Hematopoietic multipotent progenitor cell treated with erythropoietin and hydrocortisone succinate and interleukin-3 and kit ligand, for 15 days (in vitro differentiated cells): Measurements from ENCODE around the gene PLCB2.

Experiments
- DNase-seq: peaks from one replicate; pipeline ENCODE4 v3.0.0-alpha.2; 2015; ENCODE audit warnings: low spot score

The PLCB2 gene

DNA sequence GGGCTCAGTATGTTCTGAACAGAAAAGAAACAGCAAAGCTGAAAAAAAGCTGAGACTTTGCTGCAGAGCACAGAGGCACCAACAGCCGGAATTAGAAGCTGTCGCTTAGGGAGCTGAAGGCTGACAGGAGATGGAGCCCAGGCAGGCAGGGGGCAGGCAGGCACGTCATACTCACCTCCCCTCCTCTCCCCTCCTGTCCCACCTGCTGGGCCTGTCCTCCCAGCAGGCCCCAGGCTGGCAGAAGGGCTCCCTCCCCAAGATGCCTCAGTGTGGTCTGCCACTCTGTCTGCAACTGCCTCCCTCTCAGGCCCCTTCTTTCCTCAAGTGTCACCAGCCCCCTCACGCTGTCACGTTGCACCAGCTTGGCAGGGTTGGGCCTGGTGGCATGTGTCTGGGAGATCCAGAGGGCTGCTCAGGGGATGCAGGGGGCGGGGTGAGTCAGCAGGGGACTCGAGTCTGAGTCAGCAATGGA lies 21.6 kb downstream of the PLCB2 start:
- DNase-seq = no peak

DNA sequence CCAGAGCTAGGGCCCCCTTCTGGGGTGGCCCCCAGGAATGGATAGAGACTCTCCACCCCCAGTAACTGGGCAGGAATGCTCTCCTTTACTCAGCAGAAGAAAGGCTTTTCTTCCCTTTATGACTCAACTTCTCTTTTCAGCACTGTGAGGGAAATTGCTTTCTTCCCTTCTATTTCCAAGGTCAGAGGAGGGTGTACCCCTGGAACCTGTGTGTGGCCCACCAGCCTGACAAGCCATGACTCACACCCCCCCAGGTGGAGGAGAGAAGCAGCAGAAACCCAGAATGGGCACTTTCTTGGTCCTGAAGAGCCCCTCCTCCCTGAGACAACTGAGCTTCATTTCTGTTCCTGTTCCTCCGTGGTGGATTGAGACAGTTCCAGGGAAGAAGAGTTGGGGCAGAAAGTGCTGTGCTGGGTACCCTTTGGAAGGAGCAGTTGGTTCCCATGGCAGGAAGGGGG lies 22.2 kb downstream of the PLCB2 start:
- DNase-seq = no peak

- DNase-seq = no peak
Measured at GRCh38 chr15:40285151-40285550, 22.6 kb downstream of the PLCB2 start.

DNA sequence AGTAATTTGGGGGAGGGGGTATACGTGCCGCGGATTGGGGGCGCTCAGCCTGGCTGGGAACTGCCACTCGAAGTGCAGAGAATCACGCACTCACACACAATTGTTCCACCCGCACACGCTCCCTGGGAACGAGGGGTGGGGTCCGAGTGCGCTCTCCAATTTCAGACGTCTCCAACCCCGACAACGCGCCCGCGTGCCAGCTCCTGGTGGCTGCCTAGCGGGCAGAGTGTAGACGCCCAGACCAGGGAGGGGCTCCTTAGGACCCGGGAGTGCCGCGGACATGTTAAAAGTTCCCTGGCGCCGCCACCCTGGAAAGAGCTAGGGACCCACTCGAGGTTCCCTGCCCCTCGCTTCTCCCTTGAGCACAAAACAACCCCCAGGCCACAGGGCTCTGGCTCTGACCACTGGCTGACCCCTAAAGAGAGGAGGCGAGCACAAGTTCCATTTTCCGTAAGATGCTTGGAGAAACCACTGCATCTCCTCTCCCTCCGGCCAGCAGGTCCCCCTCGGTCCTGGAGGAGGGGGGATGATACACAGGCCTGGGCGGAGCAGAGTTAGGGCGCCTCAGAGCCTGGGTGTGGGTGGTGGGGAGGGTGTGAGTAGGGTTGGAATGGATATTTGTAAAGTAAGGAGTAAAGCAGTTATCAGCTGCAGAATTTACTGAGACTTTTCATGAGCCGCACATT lies 24.0 kb downstream of the PLCB2 start:
- DNase-seq = no peak

DNA sequence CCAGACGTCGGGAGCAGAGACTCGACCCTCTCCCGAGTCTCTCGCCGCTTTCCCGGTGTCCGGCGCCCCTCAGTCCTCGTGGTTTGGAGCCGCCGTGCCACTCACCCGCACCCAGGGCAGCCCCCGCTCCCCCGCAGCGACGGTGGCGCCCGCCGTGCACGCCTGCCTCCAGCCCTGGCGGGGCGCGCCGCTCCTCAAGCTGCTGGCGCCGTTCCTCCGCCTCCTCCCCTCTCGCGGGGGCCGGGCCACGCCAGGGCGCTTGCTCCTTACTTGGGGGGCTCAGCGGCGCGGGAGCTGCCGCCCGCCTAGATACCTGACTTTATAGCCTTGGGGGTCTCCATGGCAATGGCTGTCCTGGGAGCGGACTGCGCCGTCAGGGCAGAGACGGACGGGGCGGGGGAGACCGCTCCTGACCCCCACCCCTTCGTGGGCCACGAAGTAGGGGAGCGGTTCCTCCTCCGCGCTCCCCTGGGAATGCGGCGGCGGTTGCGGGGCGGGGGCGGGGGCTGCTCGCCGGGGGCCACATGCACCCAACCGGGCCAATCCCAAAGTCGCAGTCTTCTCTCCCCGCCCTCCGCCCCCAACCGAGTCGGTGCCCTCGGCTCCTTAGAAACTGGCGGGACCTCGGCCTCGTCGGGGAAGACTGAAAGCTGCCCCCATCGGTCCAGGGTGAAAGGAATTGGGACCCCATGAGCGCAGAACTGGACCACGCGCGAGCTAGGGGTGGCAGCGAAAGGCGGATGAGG lies 24.7 kb downstream of the PLCB2 start, which contains the start of gene ANKRD63:
TSS of gene ANKRD63 (minus strand) at position 196 of the 746 bp plus-strand sequence. CDS start 478 bp downstream, outside the sequence.
- DNase-seq = no peak

- DNase-seq = no peak
Measured at GRCh38 chr15:40282147-40282868, 25.4 kb downstream of the PLCB2 start.

- DNase-seq = no peak
Measured at GRCh38 chr15:40281801-40282146, 26.0 kb downstream of the PLCB2 start.

DNA sequence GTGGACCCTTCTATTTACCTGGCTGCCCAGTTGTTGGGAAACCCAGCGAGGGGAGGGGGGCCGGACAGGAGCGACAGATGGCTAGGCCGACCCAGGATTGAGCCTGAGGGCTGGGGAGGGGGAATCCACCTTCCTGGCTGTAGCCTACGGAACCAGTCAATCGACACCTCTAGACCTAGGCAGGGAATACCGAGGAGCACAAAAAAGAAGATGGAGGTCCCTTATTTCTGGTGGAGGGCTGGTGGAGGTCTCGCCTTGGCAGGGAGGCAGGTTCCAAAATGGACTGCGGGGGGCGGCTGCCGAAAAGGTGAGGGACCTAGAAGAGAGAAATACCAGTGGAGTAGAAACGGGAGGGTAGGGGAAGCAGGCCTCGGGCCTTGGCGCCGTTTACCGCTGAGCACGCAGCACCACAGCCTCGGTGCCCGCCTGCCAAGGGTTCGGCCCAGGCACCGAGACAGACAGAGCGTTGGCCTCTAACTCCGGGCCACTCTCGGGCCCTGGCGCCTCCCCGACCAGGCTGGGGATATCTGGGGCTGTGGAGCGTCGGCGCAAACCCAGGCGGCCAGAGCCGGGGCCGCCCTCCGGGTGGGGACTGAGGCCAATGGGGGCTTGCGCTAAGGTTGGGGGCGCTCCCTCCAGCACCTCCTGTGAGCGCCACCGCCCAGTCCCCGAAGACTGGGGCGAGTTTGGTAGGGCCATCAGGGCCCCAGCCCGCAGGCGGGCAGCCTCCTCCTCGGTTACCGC lies 26.5 kb downstream of the PLCB2 start:
- DNase-seq = no peak

DNA sequence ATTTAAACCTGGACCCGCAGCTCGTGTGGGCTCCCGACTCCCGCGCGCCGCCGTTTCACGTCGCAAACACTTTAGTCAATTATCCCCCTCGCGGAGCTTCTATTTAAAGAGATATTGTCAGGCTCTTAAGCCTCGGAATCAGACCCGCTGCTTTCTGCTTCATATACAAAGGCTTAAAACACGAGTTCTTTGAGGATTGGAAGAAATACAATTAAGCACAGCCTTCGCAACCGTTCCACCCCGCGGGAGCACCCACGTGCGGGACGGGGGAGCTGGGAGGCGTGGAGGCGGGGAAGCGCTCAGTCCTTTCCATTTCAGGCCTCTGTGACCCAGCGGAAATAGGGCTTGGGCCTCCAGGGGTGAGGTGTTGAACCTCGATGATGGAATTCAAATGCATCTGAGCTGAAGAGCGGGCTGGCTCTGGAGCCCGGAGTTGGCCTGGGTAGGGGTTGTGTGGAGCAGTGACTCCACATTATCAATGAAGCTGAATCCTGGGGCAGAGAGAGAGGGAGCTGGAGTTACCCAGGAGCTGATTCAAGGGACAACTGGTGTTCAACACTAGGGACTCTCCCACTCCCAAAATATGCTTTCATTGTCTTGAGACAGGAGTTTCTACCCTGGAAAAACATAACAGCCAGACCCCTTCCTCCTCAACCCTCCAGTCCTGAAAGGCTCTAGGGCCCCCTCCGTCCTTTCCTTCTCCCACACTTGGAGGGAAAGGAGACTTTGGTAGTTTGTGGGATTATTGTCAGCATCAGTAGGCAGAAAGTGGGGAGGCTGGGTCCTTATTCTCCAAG lies 27.3 kb downstream of the PLCB2 start:
- DNase-seq = no peak

- DNase-seq = peak; percentile 73
Measured at GRCh38 chr15:40279437-40280141, 28.1 kb downstream of the PLCB2 start.

DNA sequence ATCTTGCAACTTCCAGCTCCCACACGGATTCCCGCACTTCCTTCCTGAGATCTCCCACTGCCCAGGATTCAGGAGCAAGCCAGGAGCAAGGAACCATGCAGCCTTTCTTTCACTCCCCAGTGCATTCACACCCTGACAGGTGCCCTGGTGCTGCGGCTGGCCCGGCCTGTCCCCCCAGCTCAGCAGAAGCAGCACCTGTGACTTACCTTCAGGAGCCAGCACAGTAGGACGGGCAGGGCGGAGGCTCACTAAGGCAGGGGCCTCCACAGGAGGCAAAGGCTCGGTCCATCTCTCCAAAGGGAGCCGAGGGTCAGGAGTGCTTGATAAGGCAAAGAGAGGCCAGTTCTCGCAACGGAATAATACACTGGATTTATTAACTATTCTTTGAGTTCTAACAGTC lies 29.7 kb downstream of the PLCB2 start:
- DNase-seq = no peak

- DNase-seq = no peak
Measured at GRCh38 chr15:40277471-40277870, 30.3 kb downstream of the PLCB2 start.

- no peak for DNase-seq
Measured at GRCh38 chr15:40276927-40277326, 30.8 kb downstream of the PLCB2 start.

DNA sequence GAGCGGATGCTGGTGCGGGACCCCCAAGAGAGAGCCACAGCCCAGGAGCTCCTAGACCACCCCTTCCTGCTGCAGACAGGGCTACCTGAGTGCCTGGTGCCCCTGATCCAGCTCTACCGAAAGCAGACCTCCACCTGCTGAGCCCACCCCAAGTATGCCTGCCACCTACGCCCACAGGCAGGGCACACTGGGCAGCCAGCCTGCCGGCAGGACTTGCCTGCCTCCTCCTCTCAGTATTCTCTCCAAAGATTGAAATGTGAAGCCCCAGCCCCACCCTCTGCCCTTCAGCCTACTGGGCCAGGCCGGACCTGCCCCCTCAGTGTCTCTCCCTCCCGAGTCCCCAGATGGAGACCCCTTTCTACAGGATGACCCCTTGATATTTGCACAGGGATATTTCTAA lies 31.8 kb downstream of the PLCB2 start:
- no peak for DNase-seq

GRCh38 chr15:40275523-40275922 lies 32.2 kb downstream of the PLCB2 start:
- no peak for DNase-seq

- DNase-seq = peak; percentile 87
Measured at GRCh38 chr15:40274350-40275274, 33.1 kb downstream of the PLCB2 start.

GRCh38 chr15:40273428-40273827 lies 34.3 kb downstream of the PLCB2 start:
- DNase-seq = no peak

- no peak for DNase-seq
Measured at GRCh38 chr15:40272485-40273056, 35.2 kb downstream of the PLCB2 start.
